Measurements from ENCODE around the gene AMOTL1.

GRCh38 chr11:94755494-94755893 lies 12.7 kb upstream of the AMOTL1 start:
- TF ChIP-seq EZH2 (IDR thresholded peaks at IDR 0.05): no peak
- no peak for TF ChIP-seq POLR2AphosphoS5 (IDR thresholded peaks at IDR 0.05; ENCODE audit: borderline replicate concordance, low read depth, low read length)
- no peak for TF ChIP-seq FOXP2 (optimal IDR thresholded peaks at IDR 0.05; ENCODE audit: control extremely low read depth, extremely low read length, insufficient read depth)

Data from SK-N-MC (cell line).